GM12891 (cell line): ENCODE results near the gene ELF4.

ENCODE experiments used
- POLR2A ChIP-seq: IDR thresholded peaks from 2 replicates; pipeline ENCODE4 v1.6.1; 2011; ENCODE audit warnings: low read depth, low read length, control low read depth
- POLR2AphosphoS5 ChIP-seq: IDR thresholded peaks from 2 replicates; pipeline ENCODE4 v1.6.1; 2011; ENCODE audit warnings: low read depth, low read length, control low read depth
- POU2F2 ChIP-seq: IDR thresholded peaks from 2 replicates; pipeline ENCODE4 v1.6.1; 2011; ENCODE audit warnings: low read depth, mild to moderate bottlenecking, control low read depth, low read length, moderate library complexity
- SPI1 ChIP-seq: IDR thresholded peaks from 2 replicates; pipeline ENCODE4 v1.6.1; 2011; ENCODE audit warnings: low read depth, low read length, control low read depth
- TAF1 ChIP-seq: IDR thresholded peaks from 2 replicates; pipeline ENCODE4 v1.6.1; 2011; ENCODE audit warnings: low read depth, low read length, control low read depth

GRCh38 chrX:130024127-130024526 lies 86.2 kb downstream of the ELF4 start:
- TF ChIP-seq POLR2A (no peak), POLR2AphosphoS5 (no peak), TAF1 (no peak), SPI1 (peak; percentile 82), POU2F2 (no peak)
